NOMO-1 treated with DMSO at 0.1 percent for 48 hours (cell line): Measurements from ENCODE around the gene B4GALT6.

ENCODE experiments used
- DNase-seq: peaks from one replicate; lab custom pipeline; 2025; ENCODE audit not compliant: unreplicated experiment; lab: John Stamatoyannopoulos, UW

Gene B4GALT6

GRCh38 chr18:31634331-31634713 lies 50.1 kb downstream of the B4GALT6 start:
- no peak for DNase-seq

- no peak for DNase-seq
These were observed 50.7 kb downstream of the B4GALT6 start for GRCh38 chr18:31633392-31634330.

- no peak for DNase-seq
These were observed 52.0 kb downstream of the B4GALT6 start for GRCh38 chr18:31632356-31632755.

GRCh38 chr18:31631526-31631925 lies 52.9 kb downstream of the B4GALT6 start:
- DNase-seq: no peak

GRCh38 chr18:31630549-31630948 lies 53.8 kb downstream of the B4GALT6 start:
- DNase-seq: no peak

- DNase-seq: no peak
These were observed 58.0 kb downstream of the B4GALT6 start for GRCh38 chr18:31626409-31626808.

- DNase-seq: no peak
These were observed 59.3 kb downstream of the B4GALT6 start for GRCh38 chr18:31624892-31625640.

- DNase-seq: no peak
These were observed 65.1 kb downstream of the B4GALT6 start for GRCh38 chr18:31619291-31619690.

- no peak for DNase-seq
These were observed 65.6 kb downstream of the B4GALT6 start for GRCh38 chr18:31618801-31619200.

- DNase-seq: no peak
These were observed 67.2 kb downstream of the B4GALT6 start for GRCh38 chr18:31617031-31617717.

GRCh38 chr18:31616586-31616985 lies 67.8 kb downstream of the B4GALT6 start:
- DNase-seq: no peak

GRCh38 chr18:31614044-31614443 lies 70.3 kb downstream of the B4GALT6 start:
- no peak for DNase-seq

- DNase-seq: no peak
These were observed 72.3 kb downstream of the B4GALT6 start for GRCh38 chr18:31612124-31612523.

GRCh38 chr18:31611511-31611910 lies 72.9 kb downstream of the B4GALT6 start:
- DNase-seq: no peak

GRCh38 chr18:31610286-31611205 lies 73.8 kb downstream of the B4GALT6 start:
- DNase-seq: no peak

GRCh38 chr18:31609886-31610285 lies 74.5 kb downstream of the B4GALT6 start:
- DNase-seq: no peak

GRCh38 chr18:31607384-31607783 lies 77.0 kb downstream of the B4GALT6 start:
- DNase-seq: no peak

GRCh38 chr18:31606265-31606664 lies 78.1 kb downstream of the B4GALT6 start:
- DNase-seq: no peak

GRCh38 chr18:31603315-31603714 lies 81.1 kb downstream of the B4GALT6 start:
- DNase-seq: no peak

- DNase-seq: no peak
These were observed 86.2 kb downstream of the B4GALT6 start for GRCh38 chr18:31598021-31598805.
